Lung (tissue), 12 donors: Measurements from ENCODE around the gene ARSB. TPM values are rescaled to one million over a fixed set of nuclear protein-coding genes. Genes with fewer than 3 reads are reported as not detected.

ENCODE experiments used
- ATAC-seq: fragments of 200-7000 bp; cut with Tn5 transposase; one replicate; pipeline ENCODE4 v1.9.1; 2020; ENCODE audit warnings: moderate number of reproducible peaks; ENCODE audit not compliant: insufficient read depth, low FRiP score
- DNase-seq, 3 donors: peaks; one replicate each; pipeline ENCODE4 v3.0.0-alpha.2; 2013 to 2017
- H3K27ac ChIP-seq, 2 donors: one replicate each; pipeline ENCODE4 v1.5.1; 2013; ENCODE audit warnings: mild to moderate bottlenecking in 2 of 2, moderate library complexity in 2 of 2, control low read depth in 1 of 2, inconsistent platforms in 1 of 2, low read depth in 1 of 2, low read length in 1 of 2
- H3K27me3 ChIP-seq, 3 donors: one replicate each; pipeline ENCODE4 v1.5.1; 2013; ENCODE audit warnings: low read length in 2 of 3; ENCODE audit not compliant: control insufficient read depth in 3 of 3, insufficient read depth in 3 of 3
- H3K36me3 ChIP-seq, 4 donors: one replicate each; pipeline ENCODE4 v1.5.1; 2013; ENCODE audit warnings: low read length in 4 of 4, mild to moderate bottlenecking in 1 of 4, moderate library complexity in 1 of 4; ENCODE audit not compliant: control insufficient read depth in 4 of 4, insufficient read depth in 4 of 4
- H3K4me1 ChIP-seq, 5 donors: one replicate each; pipeline ENCODE4 v1.5.1; 2013; ENCODE audit warnings: low read length in 5 of 5, mild to moderate bottlenecking in 2 of 5, moderate library complexity in 1 of 5; ENCODE audit not compliant: control insufficient read depth in 5 of 5, insufficient read depth in 5 of 5
- H3K4me3 ChIP-seq: one replicate; pipeline ENCODE4 v1.5.1; 2013; ENCODE audit warnings: mild to moderate bottlenecking, control low read depth, moderate library complexity
- H3K9ac ChIP-seq, 2 donors: one replicate each; pipeline ENCODE4 v1.5.1; 2013; ENCODE audit warnings: low read length in 2 of 2, control low read depth in 1 of 2; ENCODE audit not compliant: insufficient read depth in 1 of 2
- H3K9me3 ChIP-seq, 4 donors: one replicate each; pipeline ENCODE4 v1.5.1; 2013; ENCODE audit warnings: low read length in 3 of 4, mild to moderate bottlenecking in 1 of 4, moderate library complexity in 1 of 4; ENCODE audit not compliant: control insufficient read depth in 4 of 4, insufficient read depth in 3 of 4
- CTCF ChIP-seq: IDR thresholded peaks from 2 replicates; pipeline ENCODE4 v1.5.1; 2012; ENCODE audit warnings: mild to moderate bottlenecking; ENCODE audit errors: control extremely low read depth, extremely low read depth
- WGBS, 2 donors: extraction: QIAGEN DNeasy Blood & Tissue Kit; methylation state at CpG; one replicate each; pipeline ENCODE4 v1.1.7; 2013; 5-methylcytosine and 5-hydroxymethylcytosine counted together
- polyA plus RNA-seq, 2 donors: library from polyadenylated mRNA; stranded (reverse); fragments of 200-250 nt; gene quantifications; one replicate each; pipeline ENCODE4 v1.2.1, GENCODE V29; 2013
- total RNA-seq, 2 donors: library from RNA; depleted of rRNA in 1 of 2; stranded (reverse); fragments of >200 nt in 1 of 2; gene quantifications; one replicate each; pipeline ENCODE4 v1.2.1, GENCODE V29; 2014 to 2021
- donor health status: control.
- donor health status: control.
- donor health status: Bipolar disorder and iron deficiency.
- donor health status: healthy.
- donor health status: DM: yes; HTN: yes; CAD: no.

The ARSB gene
- total and polyA plus RNA-seq, 4 donors, result 3.2 to 17.3 (median 11.1) TPM

- no peak overlapping the region for H3K9ac ChIP-seq
- ATAC-seq, result no peak
- H3K4me3 ChIP-seq, result no peak overlapping the region
- no peaks in the 10 kb centered on the region for H3K9me3 ChIP-seq
- no peak for TF ChIP-seq CTCF
- no peak for DNase-seq
- no peaks in the 10 kb centered on the region for H3K27me3 ChIP-seq
- 45 to 60% methylated on average over 3 of the region's 3 CpGs for WGBS, 2 donors
- no peaks in the 10 kb centered on the region for H3K36me3 ChIP-seq
- no peaks in the 10 kb centered on the region for H3K4me1 ChIP-seq
- H3K27ac ChIP-seq, result no peak overlapping the region
These were observed 26.3 kb downstream of the ARSB start for GRCh38 chr5:78958672-78959445.

GRCh38 chr5:78956901-78957300 lies 28.2 kb downstream of the ARSB start:
- no peak overlapping the region for H3K9ac ChIP-seq
- H3K4me3 ChIP-seq, result no peak overlapping the region
- DNase-seq, result no peak
- H3K27ac ChIP-seq, result no peak overlapping the region
- no peaks in the 10 kb centered on the region for H3K4me1 ChIP-seq
- no peak for ATAC-seq
- no peak for TF ChIP-seq CTCF
- H3K9me3 ChIP-seq, result no peaks in the 10 kb centered on the region
- 82 to 87% methylated on average over 1 of the region's 1 CpG for WGBS, 2 donors
- no peaks in the 10 kb centered on the region for H3K36me3 ChIP-seq
- H3K27me3 ChIP-seq, result no peaks in the 10 kb centered on the region

GRCh38 chr5:78953092-78953800 lies 31.9 kb downstream of the ARSB start:
- no peaks in the 10 kb centered on the region for H3K27me3 ChIP-seq
- no peak overlapping the region for H3K4me3 ChIP-seq
- TF ChIP-seq CTCF, result no peak
- H3K27ac ChIP-seq, result no peak overlapping the region
- 85 to 93% methylated on average over 4 of the region's 4 CpGs for WGBS, 2 donors
- ATAC-seq, result no peak
- no peaks in the 10 kb centered on the region for H3K9me3 ChIP-seq
- peak in 2 of 3 donors; percentile 32 to 47 for DNase-seq
- H3K4me1 ChIP-seq, result no peaks in the 10 kb centered on the region
- H3K9ac ChIP-seq, result no peak overlapping the region
- no peaks in the 10 kb centered on the region for H3K36me3 ChIP-seq
